ENCODE results near the gene DNER. TPM values are rescaled to one million over a fixed set of nuclear protein-coding genes. Genes with fewer than 3 reads are reported as not detected.

DNER gene
- total and polyA plus RNA-seq, 2 experiments from 2014 or later: 4.7 to 8.8 TPM

DNA sequence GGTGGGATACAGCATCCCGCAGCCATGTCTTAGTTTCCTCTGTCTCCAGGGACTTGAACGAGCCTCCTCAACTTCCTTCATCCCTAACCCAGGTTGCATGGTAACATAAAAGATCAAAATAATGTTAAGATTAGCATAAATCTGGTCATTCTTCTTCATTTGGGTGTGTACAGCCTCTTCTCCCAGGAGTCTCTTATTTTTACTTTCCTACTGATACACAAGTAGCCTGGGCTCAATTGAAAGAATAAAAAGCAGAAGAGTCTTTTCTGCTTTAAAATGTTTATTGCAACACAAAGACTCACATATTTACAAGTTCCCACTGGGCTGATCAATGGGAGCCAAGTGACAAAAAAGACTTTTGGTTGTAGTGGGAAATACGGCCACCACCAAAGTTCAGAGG is 305.4 kb downstream of the DNER start:
- H3K4me2 ChIP-seq: peak overlapping the region; percentile 27
- H3K27ac Mint-ChIP-seq: peak overlapping the region; percentile 66; the same call in 1 of the 2 replicates

More for the DNA sequence above, 305.4 kb downstream of the DNER start:
- Mint-ChIP-seq H3K4me3 (no peak overlapping the region; the same call in 2 of the 3 replicates), H3K27me3 (ENCODE audit: insufficient read depth, low read depth, poor library complexity) (peaks cover 7% of the 10 kb centered on the region), H3K36me3 (ENCODE audit: low read depth) (no peaks in the 10 kb centered on the region), H3K9me3 (peaks cover 3% of the 10 kb centered on the region; the same call in 1 of the 3 replicates), H3K4me1 (peaks cover 25% of the 10 kb centered on the region)
- H3K27ac ChIP-seq (ENCODE audit: low read depth): peak overlapping the region; percentile 53
- ATAC-seq (no peak), DNase-seq (ENCODE audit: low spot score) (no peak)
- no peaks in the 10 kb centered on the region for H4K20me1 ChIP-seq (replicated peaks; ENCODE audit: insufficient read depth)
- TF ChIP-seq, protein P1, sequence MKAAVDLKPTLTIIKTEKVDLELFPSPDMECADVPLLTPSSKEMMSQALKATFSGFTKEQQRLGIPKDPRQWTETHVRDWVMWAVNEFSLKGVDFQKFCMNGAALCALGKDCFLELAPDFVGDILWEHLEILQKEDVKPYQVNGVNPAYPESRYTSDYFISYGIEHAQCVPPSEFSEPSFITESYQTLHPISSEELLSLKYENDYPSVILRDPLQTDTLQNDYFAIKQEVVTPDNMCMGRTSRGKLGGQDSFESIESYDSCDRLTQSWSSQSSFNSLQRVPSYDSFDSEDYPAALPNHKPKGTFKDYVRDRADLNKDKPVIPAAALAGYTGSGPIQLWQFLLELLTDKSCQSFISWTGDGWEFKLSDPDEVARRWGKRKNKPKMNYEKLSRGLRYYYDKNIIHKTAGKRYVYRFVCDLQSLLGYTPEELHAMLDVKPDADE (IDR thresholded peaks at IDR 0.05): no peak
- TF ChIP-seq STAT1 (IDR thresholded peaks at IDR 0.05; ENCODE audit: unreplicated experiment): no peak
- no peak for TF ChIP-seq POLR2AphosphoS5 (IDR thresholded peaks at IDR 0.05; ENCODE audit: low read depth)
- TF ChIP-seq ZNF114 (CRISPR knock-in tag; IDR thresholded peaks at IDR 0.05): no peak
- no peak for TF ChIP-seq ZNF462 (CRISPR knock-in tag; IDR thresholded peaks at IDR 0.05)
- no peak for TF ChIP-seq ZNF331 (CRISPR knock-in tag; IDR thresholded peaks at IDR 0.05; ENCODE audit: low read depth)
- no peak for TF ChIP-seq EZH2phosphoT487 (IDR thresholded peaks at IDR 0.05; ENCODE audit: unreplicated experiment)
- no peak for TF ChIP-seq NANOG (IDR thresholded peaks at IDR 0.05; ENCODE audit: borderline replicate concordance)
- TF ChIP-seq, protein P2, sequence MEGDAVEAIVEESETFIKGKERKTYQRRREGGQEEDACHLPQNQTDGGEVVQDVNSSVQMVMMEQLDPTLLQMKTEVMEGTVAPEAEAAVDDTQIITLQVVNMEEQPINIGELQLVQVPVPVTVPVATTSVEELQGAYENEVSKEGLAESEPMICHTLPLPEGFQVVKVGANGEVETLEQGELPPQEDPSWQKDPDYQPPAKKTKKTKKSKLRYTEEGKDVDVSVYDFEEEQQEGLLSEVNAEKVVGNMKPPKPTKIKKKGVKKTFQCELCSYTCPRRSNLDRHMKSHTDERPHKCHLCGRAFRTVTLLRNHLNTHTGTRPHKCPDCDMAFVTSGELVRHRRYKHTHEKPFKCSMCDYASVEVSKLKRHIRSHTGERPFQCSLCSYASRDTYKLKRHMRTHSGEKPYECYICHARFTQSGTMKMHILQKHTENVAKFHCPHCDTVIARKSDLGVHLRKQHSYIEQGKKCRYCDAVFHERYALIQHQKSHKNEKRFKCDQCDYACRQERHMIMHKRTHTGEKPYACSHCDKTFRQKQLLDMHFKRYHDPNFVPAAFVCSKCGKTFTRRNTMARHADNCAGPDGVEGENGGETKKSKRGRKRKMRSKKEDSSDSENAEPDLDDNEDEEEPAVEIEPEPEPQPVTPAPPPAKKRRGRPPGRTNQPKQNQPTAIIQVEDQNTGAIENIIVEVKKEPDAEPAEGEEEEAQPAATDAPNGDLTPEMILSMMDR (conservative IDR thresholded peaks at IDR 0.05; ENCODE audit: low read depth in 2 of 2): no peak
- no peak for TF ChIP-seq JUNB (IDR thresholded peaks at IDR 0.05; ENCODE audit: unreplicated experiment)
- no peak for TF ChIP-seq REST (IDR thresholded peaks at IDR 0.05; ENCODE audit: unreplicated experiment)
- no peak for TF ChIP-seq CREB1 (CRISPR knock-in tag; IDR thresholded peaks at IDR 0.05; ENCODE audit: low read depth)
- TF ChIP-seq EZH2 (IDR thresholded peaks at IDR 0.05; ENCODE audit: low read depth, unreplicated experiment): no peak
- H3F3A ChIP-seq (replicated peaks; ENCODE audit: low read depth): no peaks in the 10 kb centered on the region
- H3K4me3 ChIP-seq: no peak overlapping the region
- no peaks in the 10 kb centered on the region for H3K27me3 ChIP-seq (ENCODE audit: insufficient read depth)
- H2AFZ ChIP-seq: no peak overlapping the region
- H3K9me2 ChIP-seq (ENCODE audit: insufficient read depth): peaks cover 5% of the 10 kb centered on the region; the same call in 1 of the 2 replicates
- no peaks in the 10 kb centered on the region for H3K79me2 ChIP-seq (replicated peaks; ENCODE audit: insufficient read depth)
- H3K36me3 ChIP-seq (ENCODE audit: insufficient read depth): no peaks in the 10 kb centered on the region
- peaks cover 25% of the 10 kb centered on the region for H3K4me1 ChIP-seq (ENCODE audit: insufficient read depth)

Measured in GM23338 (cell line).